Fibroblast of gingiva (primary cell): ENCODE results near the gene TCF15.
A peak's percentile ranks its signal among the peaks of the same experiment; 100 is the strongest.
"Not testable (repeated sequence)": the region's sequence is repeated elsewhere in the genome, so short reads cannot be mapped to it uniquely, and the experiment has no call there.

ENCODE experiments used
- DNase-seq: peaks from one replicate; pipeline ENCODE4 v3.0.0-alpha.2; 2011; ENCODE audit warnings: low read depth

The TCF15 gene

DNA sequence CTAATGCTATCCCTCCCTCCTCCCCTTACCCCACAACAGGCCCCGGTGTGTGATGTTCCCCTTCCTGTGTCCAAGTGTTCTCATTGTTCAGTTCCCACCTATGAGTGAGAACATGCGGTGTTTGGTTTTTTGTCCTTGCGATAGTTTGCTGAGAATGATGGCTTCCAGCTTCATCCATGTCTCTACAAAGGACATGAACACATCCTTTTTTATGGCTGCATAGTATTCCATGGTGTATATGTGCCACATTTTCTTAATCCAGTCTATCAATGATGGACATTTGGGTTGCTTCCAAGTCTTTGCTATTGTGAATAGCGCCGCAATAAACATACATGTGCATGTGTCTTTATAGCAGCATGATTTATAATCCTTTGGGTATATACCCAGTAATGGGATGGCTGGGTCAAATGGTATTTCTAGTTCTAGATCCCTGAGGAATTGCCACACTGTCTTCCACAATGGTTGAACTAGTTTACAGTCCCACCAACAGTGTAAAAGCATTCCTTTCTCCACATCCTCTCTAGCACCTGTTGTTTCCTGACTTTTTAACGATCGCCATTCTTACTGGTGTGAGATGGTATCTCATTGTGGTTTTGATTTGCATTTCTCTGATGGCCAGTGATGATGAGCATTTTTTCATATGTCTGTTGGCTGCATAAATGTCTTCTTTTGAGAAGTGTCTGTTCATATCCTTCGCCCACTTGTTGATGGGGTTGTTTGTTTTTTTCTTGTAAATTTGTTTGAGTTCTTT is 31.0 kb downstream of the TCF15 start:
- DNase-seq: not testable (repeated sequence)

- DNase-seq: no peak
These were observed 32.8 kb downstream of the TCF15 start for GRCh38 chr20:577167-577791.

DNA sequence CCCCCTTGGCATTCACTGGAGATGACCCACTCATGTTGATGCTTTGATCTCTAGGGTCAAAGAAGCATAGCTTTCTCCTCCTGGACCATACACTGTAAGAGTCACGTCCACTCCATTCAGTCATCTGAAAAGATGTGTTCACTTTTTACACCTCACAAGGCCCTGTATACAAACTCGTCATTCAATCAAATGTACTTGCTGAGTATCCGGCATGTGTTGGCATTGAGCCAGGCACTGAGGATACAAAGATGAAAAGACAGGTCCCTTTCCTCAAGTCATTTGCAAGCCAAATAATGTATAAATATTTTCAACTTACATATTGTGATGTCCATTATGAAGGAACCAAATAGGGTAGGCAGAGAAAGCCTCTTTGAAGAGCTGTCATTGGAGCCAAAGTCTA is 34.0 kb downstream of the TCF15 start:
- no peak for DNase-seq

GRCh38 chr20:575230-575629 is 34.9 kb downstream of the TCF15 start:
- DNase-seq: no peak

DNA sequence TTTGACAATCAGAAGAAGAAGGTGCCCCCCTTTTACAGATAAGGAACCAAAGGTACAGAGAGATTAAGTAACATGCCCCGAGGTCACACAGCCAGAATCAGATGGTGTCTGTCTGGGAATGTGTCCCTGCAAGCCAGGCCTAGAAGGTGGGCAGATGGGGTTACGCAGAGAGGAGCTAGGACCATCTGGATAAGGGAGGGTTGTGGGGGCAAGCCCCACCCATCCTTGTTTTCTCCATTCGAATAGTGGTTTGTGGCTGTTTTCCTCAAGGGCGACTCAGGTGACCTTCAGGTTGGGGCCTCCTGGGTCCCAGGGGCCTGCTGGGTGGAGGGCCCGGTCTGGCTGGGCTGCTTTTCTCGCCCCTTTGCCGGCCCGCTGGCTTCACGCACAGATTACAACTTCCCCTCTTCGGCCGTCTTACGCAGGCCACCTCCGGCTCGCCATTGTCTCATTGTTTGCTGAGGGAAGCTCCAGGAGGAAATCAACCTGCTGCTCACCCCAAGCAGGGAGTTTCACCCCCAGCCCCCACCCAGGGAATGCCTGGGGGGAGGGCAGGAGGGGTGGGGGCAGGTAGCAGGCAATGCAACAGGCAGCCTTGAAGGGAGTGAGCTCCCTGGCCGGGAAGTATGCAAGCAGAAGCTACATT is 35.7 kb downstream of the TCF15 start:
- DNase-seq: no peak

DNA sequence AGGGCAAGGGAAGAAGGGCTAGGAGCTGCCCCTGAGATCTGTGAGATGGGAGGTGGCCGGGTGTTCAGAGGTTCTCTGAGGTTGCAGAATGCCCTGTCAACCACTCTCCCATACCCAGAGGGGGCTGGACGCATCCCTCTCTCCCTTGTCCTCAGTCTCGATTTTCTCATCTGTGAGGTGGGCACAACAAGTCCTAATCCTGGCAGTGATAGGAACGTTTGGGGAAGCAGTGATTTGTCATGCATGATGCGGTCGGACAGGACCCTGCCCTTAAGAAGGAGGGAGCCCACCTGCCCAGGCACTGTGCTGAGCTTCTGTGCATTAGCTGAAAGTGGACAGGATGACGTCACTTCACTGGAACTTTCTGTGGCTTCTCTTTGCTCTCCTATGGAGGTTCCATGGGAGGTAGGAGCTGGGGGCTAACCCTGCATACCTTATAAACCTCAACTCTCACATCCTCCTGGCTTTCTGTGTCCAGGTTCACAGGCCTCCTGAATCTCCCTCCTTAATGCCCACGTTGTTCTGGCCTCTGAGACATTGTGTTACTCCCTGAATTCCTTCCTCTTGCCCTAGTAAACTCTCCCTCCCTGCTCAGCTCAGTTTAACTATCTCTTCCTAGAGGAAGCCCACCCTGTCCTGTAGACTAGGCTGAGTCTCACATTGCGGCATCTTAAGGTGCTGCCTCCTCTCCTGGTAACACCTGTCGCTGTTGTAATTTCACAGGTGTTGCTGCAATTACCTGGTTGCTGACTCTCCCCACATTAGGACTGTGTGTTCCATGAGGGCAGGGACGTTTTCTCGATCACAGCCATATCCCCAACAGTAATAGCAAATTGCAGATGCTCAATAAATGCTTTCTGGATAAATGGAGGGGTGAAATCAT is 36.5 kb downstream of the TCF15 start:
- no peak for DNase-seq

DNA sequence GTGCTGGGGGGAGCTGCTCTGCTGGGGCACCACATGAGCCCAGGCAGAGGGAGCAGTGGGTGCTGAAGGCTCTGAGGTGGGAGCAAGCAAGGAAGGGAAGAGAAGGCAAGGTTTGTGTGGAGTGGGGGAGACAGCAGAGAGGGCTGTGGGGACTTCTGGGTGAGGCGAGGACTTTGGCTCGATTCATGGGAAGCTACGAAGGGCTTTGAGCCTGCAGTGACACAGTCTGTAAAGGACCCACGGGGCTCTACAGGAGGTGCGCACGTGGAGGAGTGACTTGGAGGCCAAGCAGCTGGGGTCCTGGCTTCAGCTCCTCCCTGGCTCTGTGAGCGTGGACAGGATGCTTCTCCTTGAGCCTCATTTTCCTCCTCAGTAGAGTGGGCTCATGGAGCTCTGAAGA is 37.4 kb downstream of the TCF15 start:
- DNase-seq: no peak

DNA sequence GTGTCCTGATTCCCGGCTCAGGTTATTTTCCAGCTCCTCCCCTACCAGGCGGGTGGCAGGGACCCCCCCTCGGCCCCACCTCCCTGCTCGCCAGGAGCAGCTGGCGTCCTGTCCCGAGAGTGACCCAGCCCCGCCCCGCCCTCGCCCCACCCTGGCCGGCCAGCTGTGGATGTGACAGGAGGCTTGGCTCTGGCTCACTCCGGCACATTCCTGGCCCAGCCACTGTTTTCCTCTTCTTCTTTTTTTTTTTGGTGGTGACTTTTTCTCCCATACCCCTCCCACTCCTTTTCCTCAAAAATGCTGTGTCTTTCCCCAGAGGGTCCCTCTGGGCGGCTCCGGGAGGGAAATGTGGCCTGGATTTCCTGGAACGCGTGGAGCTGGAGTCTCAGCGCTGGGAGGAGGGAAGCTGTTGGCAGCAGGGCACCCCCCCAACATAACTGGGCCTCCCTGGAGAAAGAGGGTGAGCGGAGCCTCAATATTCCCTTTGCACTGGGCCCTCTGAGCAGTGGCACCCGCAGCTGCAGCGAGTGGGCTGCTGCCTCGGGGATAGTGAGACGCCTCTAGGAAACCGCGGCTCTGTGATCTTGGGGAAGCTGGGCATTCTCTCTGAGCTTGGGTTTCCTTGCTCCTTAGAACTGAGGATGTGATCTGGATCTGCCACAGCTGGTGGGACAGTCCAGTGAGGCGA is 38.2 kb downstream of the TCF15 start:
- DNase-seq: no peak

- DNase-seq: no peak
These were observed 41.3 kb downstream of the TCF15 start for GRCh38 chr20:568673-569415.

DNA sequence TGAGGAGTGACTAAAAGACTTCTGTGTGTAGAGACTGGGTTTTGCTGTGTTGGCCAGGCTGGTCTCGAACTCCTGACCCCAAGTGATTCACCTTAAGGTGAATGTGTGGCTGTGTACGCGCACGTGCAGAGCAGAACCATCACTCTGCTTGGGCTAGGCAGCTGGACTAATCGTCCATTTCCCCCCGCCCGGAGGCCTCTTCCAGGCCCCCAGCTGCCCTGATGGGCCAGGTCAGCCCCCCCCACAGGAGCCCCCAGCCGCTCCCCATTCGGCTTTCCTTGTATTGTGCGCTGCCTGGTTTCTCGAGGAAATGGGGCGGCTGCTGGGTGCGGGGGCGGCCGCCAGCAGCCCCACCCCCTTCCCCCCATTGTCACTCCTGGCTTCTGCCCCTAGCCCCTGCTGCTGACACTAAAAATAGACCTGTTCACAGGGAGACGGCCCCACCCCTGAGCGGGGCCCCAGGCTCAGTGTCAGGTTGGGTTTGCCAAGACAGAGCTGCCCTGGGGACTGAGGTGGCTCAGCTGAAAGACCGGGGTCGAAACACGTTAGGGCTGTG is 41.9 kb downstream of the TCF15 start:
- no peak for DNase-seq

DNA sequence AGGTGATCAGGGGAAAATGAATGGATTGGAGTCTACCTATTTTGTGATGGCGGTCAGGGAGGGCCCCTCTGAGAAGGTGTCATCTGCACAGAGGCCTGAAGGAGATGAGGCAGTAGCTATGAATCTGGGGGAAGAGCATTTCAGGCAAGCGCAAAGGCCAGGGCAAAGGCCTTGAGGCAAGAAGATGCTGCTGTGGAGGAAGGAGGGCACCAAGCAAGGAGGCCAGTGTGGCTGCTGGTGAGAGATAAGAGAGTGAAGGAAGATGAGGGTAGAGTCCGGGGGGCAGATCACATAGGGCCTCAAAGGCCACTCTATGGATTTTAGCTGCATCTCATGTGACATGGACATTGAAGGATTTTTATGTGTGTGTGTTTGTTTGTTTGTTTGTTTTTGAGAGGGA is 45.9 kb downstream of the TCF15 start:
- no peak for DNase-seq

DNA sequence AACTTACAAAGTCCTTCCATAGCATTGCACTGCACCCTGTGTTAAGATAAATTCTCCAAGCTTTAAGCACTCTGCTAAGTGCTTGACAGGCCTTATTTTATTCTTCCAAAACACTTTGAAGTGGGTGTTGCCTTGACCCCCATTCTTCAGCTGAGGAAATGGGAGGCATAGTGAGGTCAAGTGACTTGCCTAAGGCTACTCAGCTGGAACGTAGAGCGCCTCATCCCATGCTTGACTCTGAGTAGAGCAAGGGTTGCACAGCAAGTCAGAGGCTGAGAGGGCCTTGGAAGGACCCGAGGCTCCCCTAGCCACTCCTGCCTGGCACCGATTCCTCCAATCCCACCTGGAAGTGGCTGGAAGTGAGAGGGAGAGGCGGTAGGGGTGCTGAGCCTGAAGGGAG is 46.9 kb downstream of the TCF15 start:
- no peak for DNase-seq

DNA sequence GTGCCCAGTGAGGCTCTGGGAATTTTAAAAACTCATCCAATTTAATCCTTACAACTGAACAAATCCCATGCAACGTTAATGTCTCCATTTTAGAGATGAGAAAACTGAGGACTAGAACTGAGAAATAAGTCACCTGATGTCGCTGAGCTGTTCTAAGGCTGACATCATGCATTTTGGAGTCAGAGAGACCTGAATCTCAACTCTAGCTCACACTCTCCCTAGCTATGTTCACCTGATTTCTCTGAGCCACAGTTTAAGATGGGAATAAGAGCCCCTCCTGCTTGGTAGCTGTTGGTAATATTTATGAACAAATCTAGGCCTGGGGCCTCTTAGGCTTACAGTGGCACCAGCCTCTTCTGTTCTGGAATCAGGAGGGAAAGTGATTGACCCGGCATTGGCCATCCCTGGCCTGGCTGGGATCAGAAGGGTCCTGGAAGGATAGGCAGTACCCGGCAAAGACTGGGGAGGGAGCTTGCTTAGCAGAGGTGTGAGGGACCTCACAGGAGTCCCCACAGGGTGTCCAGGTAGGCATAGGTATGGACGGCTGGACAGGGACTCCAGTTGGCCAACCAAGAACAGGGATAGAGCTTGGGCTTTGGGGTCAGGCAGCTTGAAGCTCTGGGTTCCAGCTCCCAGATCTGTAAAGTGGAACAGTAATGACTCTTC is 47.7 kb downstream of the TCF15 start:
- no peak for DNase-seq

- DNase-seq: peak; percentile 45
These were observed 48.5 kb downstream of the TCF15 start for GRCh38 chr20:561437-562231.

GRCh38 chr20:560680-561079 is 49.4 kb downstream of the TCF15 start:
- DNase-seq: no peak

GRCh38 chr20:558117-558516 is 52.0 kb downstream of the TCF15 start:
- no peak for DNase-seq

DNA sequence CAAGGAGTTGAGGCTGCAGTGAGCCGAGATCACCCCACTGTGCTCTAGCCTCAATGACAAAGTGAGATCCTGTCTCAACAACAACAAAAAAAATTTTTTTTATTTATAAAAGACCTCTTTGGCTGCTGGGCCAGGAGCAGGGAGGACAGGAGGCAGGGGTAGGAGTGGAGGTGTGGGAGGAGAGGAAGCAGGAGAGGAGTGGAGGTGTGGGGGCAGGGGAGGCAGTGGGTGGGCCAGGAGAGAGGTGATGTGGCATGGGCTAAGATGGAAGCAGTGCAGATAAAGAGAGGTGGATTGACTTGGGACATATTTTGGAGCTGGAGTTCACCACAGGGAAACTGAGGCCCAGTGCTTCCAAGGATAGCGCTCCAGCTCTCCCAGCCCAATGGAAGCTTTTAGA is 53.1 kb downstream of the TCF15 start:
- no peak for DNase-seq

DNA sequence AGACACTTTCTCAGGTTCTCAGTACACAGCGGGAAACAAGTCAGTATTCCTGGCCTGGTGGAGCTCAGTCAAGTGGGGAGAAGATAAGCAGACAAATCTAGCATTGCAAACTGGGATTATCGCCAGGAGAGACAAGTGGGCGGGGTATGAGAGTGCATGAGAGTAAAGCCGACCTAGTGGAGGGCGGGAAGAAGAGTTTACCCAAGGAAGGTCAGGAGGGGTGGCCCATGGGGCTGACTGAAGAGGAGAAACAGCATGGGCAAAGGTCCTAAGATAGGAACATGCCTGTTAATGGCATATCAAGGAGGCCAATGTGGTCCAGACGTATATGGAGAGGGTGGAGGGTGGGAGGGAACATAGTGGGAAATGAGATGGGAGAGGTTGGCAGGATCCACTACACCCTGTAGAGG is 54.1 kb downstream of the TCF15 start:
- no peak for DNase-seq
